H1 (cell line): ENCODE measurements around the gene MRPL42. TPM values are rescaled to one million over a fixed set of nuclear protein-coding genes. Genes with fewer than 3 reads are reported as not detected.

Experiments
- CTCF ChIA-PET: fragments of 300-600 bp; sonication (Branson Sonifier 250); formaldehyde crosslinking; loops from one replicate; lab custom pipeline; 2021; ENCODE audit not compliant: partially characterized antibody; lab: Charles Lee
- POLR2A ChIA-PET: fragments of 300-600 bp; sonication (Branson Sonifier 250); formaldehyde crosslinking; loops from one replicate; lab custom pipeline; 2021; ENCODE audit warnings: inconsistent platforms; ENCODE audit not compliant: partially characterized antibody; lab: Charles Lee
- DNase-seq, 2 experiments: peaks; one replicate each; pipeline versions ENCODE4 v3.0.0 to v3.0.0-alpha.2; 2010 to 2022; ENCODE audit warnings: low spot score in 2 of 2, low read depth in 1 of 2, mixed read lengths in 1 of 2
- FAIRE-seq: peaks from 2 replicates; lab custom pipeline; 2011; peaks lifted over from hg19 to GRCh38; lab: Jason Lieb, UNC
- H2AFZ ChIP-seq: 2 replicates; pipeline ENCODE4 v1.8.1; 2012; ENCODE audit warnings: low read length, inconsistent platforms
- H2AK5ac ChIP-seq: 2 replicates; pipeline ENCODE4 v1.6.1; 2013; ENCODE audit warnings: low read depth, low read length
- H2BK120ac ChIP-seq: replicated peaks from 2 replicates; pipeline ENCODE3; 2013; ENCODE audit warnings: low read depth, low read length, inconsistent platforms
- H2BK12ac ChIP-seq: 2 replicates; pipeline ENCODE4 v1.6.1; 2013; ENCODE audit warnings: low read depth, low read length
- H2BK15ac ChIP-seq: 2 replicates; pipeline ENCODE4 v1.6.1; 2013; ENCODE audit warnings: low read length
- H2BK20ac ChIP-seq: 2 replicates; pipeline ENCODE4 v1.6.1; 2013; ENCODE audit warnings: low read length
- H2BK5ac ChIP-seq: 2 replicates; pipeline ENCODE4 v1.6.1; 2013; ENCODE audit warnings: low read depth, low read length
- H3K14ac ChIP-seq: 2 replicates; pipeline ENCODE4 v1.6.1; 2013; ENCODE audit warnings: inconsistent platforms; ENCODE audit not compliant: insufficient read length
- H3K18ac ChIP-seq: 2 replicates; pipeline ENCODE4 v1.6.1; 2013; ENCODE audit warnings: low read length; ENCODE audit errors: extremely low read depth
- H3K23ac ChIP-seq: 2 replicates; pipeline ENCODE4 v1.6.1; 2013; ENCODE audit warnings: inconsistent platforms; ENCODE audit not compliant: insufficient read length
- H3K23me2 ChIP-seq: 2 replicates; pipeline ENCODE4 v1.6.1; 2013; ENCODE audit warnings: low read depth, low read length
- H3K27ac ChIP-seq: 2 replicates; pipeline ENCODE4 v1.6.1; 2011; ENCODE audit warnings: low read depth, low read length, inconsistent platforms
- H3K27me3 ChIP-seq, 4 experiments: replicated peaks in 1 of 4; 1 replicate in 1 of 4; 2 replicates in 3 of 4; pipeline versions ENCODE4 v1.6.1 to v1.8.1; 2011 to 2013; ENCODE audit warnings: low read length in 3 of 4, mild to moderate bottlenecking in 3 of 4, inconsistent platforms in 2 of 4, mixed read lengths in 2 of 4, moderate library complexity in 1 of 4; ENCODE audit not compliant: control insufficient read depth in 3 of 4, insufficient read depth in 3 of 4; ENCODE audit errors: extremely low read depth in 1 of 4
- H3K36me3 ChIP-seq, 4 experiments: 2 replicates each; pipeline versions ENCODE4 v1.6.1 to v1.8.1; 2011 to 2013; ENCODE audit warnings: mild to moderate bottlenecking in 4 of 4, low read length in 3 of 4, moderate library complexity in 2 of 4, control low read depth in 1 of 4, inconsistent platforms in 1 of 4; ENCODE audit not compliant: insufficient read depth in 4 of 4, control insufficient read depth in 2 of 4
- H3K4ac ChIP-seq: replicated peaks from 2 replicates; pipeline ENCODE3; 2013; ENCODE audit warnings: low read length, low read depth, mixed read lengths, inconsistent platforms; ENCODE audit not compliant: insufficient read length
- H3K4me1 ChIP-seq, 4 experiments: replicated peaks in 1 of 4; 1 replicate in 1 of 4; 2 replicates in 3 of 4; pipeline versions ENCODE4 v1.6.1 to v1.8.1; 2011 to 2013; ENCODE audit warnings: low read length in 3 of 4, inconsistent platforms in 2 of 4, mixed read lengths in 1 of 4; ENCODE audit not compliant: insufficient read depth in 4 of 4, control insufficient read depth in 3 of 4
- H3K4me2 ChIP-seq, 2 experiments: 2 replicates each; pipeline versions ENCODE4 v1.6.1 to v1.8.1; 2011 to 2013; ENCODE audit warnings: low read depth in 2 of 2, low read length in 2 of 2, control low read depth in 1 of 2, inconsistent platforms in 1 of 2, mild to moderate bottlenecking in 1 of 2; ENCODE audit not compliant: insufficient read depth in 1 of 2
- H3K4me3 ChIP-seq, 4 experiments: fragments of 200-600, 300-600 bp in 1 of 4; sonication (generic), shearing (Covaris generic), sonication (Bioruptor Twin) in 1 of 4; 2 replicates each; pipeline versions ENCODE4 v1.5.1 to v1.8.1; 2011 to 2016; ENCODE audit warnings: low read length in 4 of 4, low read depth in 3 of 4, control low read depth in 2 of 4, inconsistent platforms in 2 of 4, mild to moderate bottlenecking in 2 of 4, mixed read lengths in 1 of 4, moderate library complexity in 1 of 4; ENCODE audit not compliant: insufficient read depth in 2 of 4; ENCODE audit errors: extremely low read depth in 1 of 4
- H3K56ac ChIP-seq: replicated peaks from 2 replicates; pipeline ENCODE3; 2013; ENCODE audit warnings: low read depth, mild to moderate bottlenecking, mixed read lengths, low read length, inconsistent platforms; ENCODE audit not compliant: insufficient read length
- H3K79me1 ChIP-seq: 2 replicates; pipeline ENCODE4 v1.6.1; 2013; ENCODE audit warnings: low read depth, low read length, control low read depth
- H3K79me2 ChIP-seq, 2 experiments: 2 replicates each; pipeline versions ENCODE4 v1.6.1 to v1.8.1; 2012 to 2013; ENCODE audit warnings: low read length in 2 of 2, mild to moderate bottlenecking in 2 of 2, inconsistent platforms in 1 of 2; ENCODE audit not compliant: insufficient read depth in 2 of 2, control insufficient read depth in 1 of 2
- H3K9ac ChIP-seq, 4 experiments: replicated peaks in 1 of 4; 1 replicate in 1 of 4; 2 replicates in 3 of 4; pipeline versions ENCODE4 v1.6.1 to v1.8.1; 2011 to 2013; ENCODE audit warnings: low read depth in 3 of 4, low read length in 3 of 4, control low read depth in 2 of 4, mild to moderate bottlenecking in 2 of 4, moderate library complexity in 2 of 4, inconsistent platforms in 1 of 4; ENCODE audit errors: extremely low read depth in 1 of 4
- H3K9me3 ChIP-seq, 2 experiments: 2 replicates each; pipeline versions ENCODE4 v1.6.1 to v1.8.1; 2012 to 2013; ENCODE audit warnings: mild to moderate bottlenecking in 2 of 2, moderate library complexity in 2 of 2, control low read depth in 1 of 2, inconsistent platforms in 1 of 2, low read depth in 1 of 2, low read length in 1 of 2, mixed read lengths in 1 of 2; ENCODE audit not compliant: insufficient read depth in 2 of 2
- H4K20me1 ChIP-seq, 2 experiments: replicated peaks in 1 of 2; 2 replicates each; pipeline versions ENCODE3 to v1.8.1; 2011 to 2013; ENCODE audit warnings: inconsistent platforms in 2 of 2, low read length in 2 of 2, mild to moderate bottlenecking in 1 of 2; ENCODE audit not compliant: insufficient read depth in 2 of 2, control insufficient read depth in 1 of 2
- H4K5ac ChIP-seq: 2 replicates; pipeline ENCODE4 v1.6.1; 2013; ENCODE audit warnings: low read length, low read depth, mixed read lengths, inconsistent platforms; ENCODE audit not compliant: insufficient read length
- H4K8ac ChIP-seq: 2 replicates; pipeline ENCODE4 v1.8.0; 2013; ENCODE audit warnings: mild to moderate bottlenecking, moderate library complexity, low read length, inconsistent platforms; ENCODE audit not compliant: insufficient read depth; ENCODE audit errors: extremely low read depth
- H4K91ac ChIP-seq: replicated peaks from 2 replicates; pipeline ENCODE3; 2013; ENCODE audit warnings: low read length, mixed read lengths, inconsistent platforms; ENCODE audit not compliant: insufficient read length
- BRCA1 ChIP-seq: IDR thresholded peaks from 2 replicates; pipeline ENCODE4 v1.6.1; 2012; ENCODE audit warnings: low read depth, low read length, improper control_type of control experiment
- CBX5 ChIP-seq: fragments of 300-800, 300-1000 bp; sonication (generic); IDR thresholded peaks from 2 replicates; pipeline ENCODE4 v1.7.1; 2016; ENCODE audit warnings: antibody characterized with exemption, low read length, low read depth
- EGR1 ChIP-seq: IDR thresholded peaks from 2 replicates; pipeline ENCODE4 v1.6.1; 2011; ENCODE audit warnings: low read depth, low read length, borderline replicate concordance
- EZH2 ChIP-seq: fragments of 200-600 bp; sonication (generic); IDR thresholded peaks from 2 replicates; pipeline ENCODE4 v1.7.1; 2012; ENCODE audit warnings: low read depth, mild to moderate bottlenecking, moderate library complexity, low read length, inconsistent platforms; ENCODE audit not compliant: severe bottlenecking
- HDAC6 ChIP-seq: IDR thresholded peaks from one replicate; pipeline ENCODE4 v1.7.1; 2012; ENCODE audit warnings: low read depth, mild to moderate bottlenecking, inconsistent platforms, low read length, moderate library complexity
- JUND ChIP-seq: IDR thresholded peaks from 2 replicates; pipeline ENCODE4 v1.6.1; 2011; ENCODE audit warnings: mild to moderate bottlenecking, improper control_type of control experiment, low read length
- NANOG ChIP-seq: IDR thresholded peaks from 2 replicates; pipeline ENCODE4 v1.6.1; 2011; ENCODE audit warnings: low read length, low read depth, mild to moderate bottlenecking, inconsistent platforms; ENCODE audit not compliant: insufficient read depth, poor library complexity, severe bottlenecking
- PHF8 ChIP-seq: fragments of 200-600 bp; sonication (generic); conservative IDR thresholded peaks from 2 replicates; pipeline ENCODE4 v1.7.1; 2012; ENCODE audit warnings: low read depth, mild to moderate bottlenecking, inconsistent platforms, low read length, moderate library complexity
- POLR2A ChIP-seq, 2 experiments: IDR thresholded peaks; 1 replicate in 1 of 2; 2 replicates in 1 of 2; pipeline ENCODE4 v1.6.1; 2011; ENCODE audit warnings: low read depth in 2 of 2, low read length in 2 of 2, mild to moderate bottlenecking in 2 of 2; ENCODE audit errors: control extremely low read depth in 1 of 2
- SIN3A ChIP-seq, 2 experiments: IDR thresholded peaks in 1 of 2; conservative IDR thresholded peaks in 1 of 2; 2 replicates each; pipeline ENCODE4 v1.6.1; 2011 to 2012; ENCODE audit warnings: low read length in 2 of 2, improper control_type of control experiment in 1 of 2, low read depth in 1 of 2, mild to moderate bottlenecking in 1 of 2
- SP2 ChIP-seq: IDR thresholded peaks from 2 replicates; pipeline ENCODE4 v1.6.1; 2012; ENCODE audit warnings: mild to moderate bottlenecking, low read length, inconsistent platforms
- SUZ12 ChIP-seq: fragments of 200-600 bp; sonication (generic); IDR thresholded peaks from 2 replicates; pipeline ENCODE4 v1.6.1; 2012; ENCODE audit warnings: mild to moderate bottlenecking, inconsistent platforms, low read length, moderate library complexity, mixed read lengths
- WGBS, 2 experiments: shearing (Covaris generic) in 1 of 2; methylation state at CpG; one replicate each; pipeline versions ENCODE4 v1.1.6 to v1.1.7; 2013 to 2015; ENCODE audit warnings: low lambda C conversion rate in 2 of 2, mixed read lengths in 2 of 2, inconsistent platforms in 1 of 2, low coverage in 1 of 2, missing lambda C conversion rate in 1 of 2; ENCODE audit not compliant: insufficient replicate concordance in 2 of 2, insufficient coverage in 1 of 2, insufficient read length in 1 of 2; ENCODE audit errors: extremely low coverage in 1 of 2, missing lambda C conversion rate in 1 of 2; 5-methylcytosine and 5-hydroxymethylcytosine counted together
- polyA plus RNA-seq, 7 experiments: library from polyadenylated mRNA; depleted of rRNA in 3 of 7; stranded (reverse) in 5 of 7; unstranded in 2 of 7; fragments of >200 nt in 5 of 7; fragments of 200-250 nt in 2 of 7; gene quantifications; 1 replicate in 5 of 7; 2 replicates in 1 of 7; 4 replicates in 1 of 7; pipeline versions ENCODE4 v1.2.1 to v1.2.3, GENCODE V29; 2011 to 2013; ENCODE audit warnings: missing spikeins in 2 of 7, mixed read lengths in 2 of 7
- total RNA-seq: library from RNA; stranded (reverse); fragmentation: NEBNext Ultra II Directional; extraction: Animal tissue kit (Norgen Biotek cat#: 25700); gene quantifications from 2 replicates; pipeline ENCODE4 v1.2.1, GENCODE V29; 2021
- TF ChIP-seq, protein P1 (sequence below): IDR thresholded peaks from 2 replicates; pipeline ENCODE4 v1.6.1; 2012; ENCODE audit warnings: inconsistent platforms

The MRPL42 gene
- total and polyA plus RNA-seq, 2 of the 8 experiments (the other 6 are each of a cell fraction or from before 2014, with no cell fraction given): 110 to 176 TPM

DNA sequence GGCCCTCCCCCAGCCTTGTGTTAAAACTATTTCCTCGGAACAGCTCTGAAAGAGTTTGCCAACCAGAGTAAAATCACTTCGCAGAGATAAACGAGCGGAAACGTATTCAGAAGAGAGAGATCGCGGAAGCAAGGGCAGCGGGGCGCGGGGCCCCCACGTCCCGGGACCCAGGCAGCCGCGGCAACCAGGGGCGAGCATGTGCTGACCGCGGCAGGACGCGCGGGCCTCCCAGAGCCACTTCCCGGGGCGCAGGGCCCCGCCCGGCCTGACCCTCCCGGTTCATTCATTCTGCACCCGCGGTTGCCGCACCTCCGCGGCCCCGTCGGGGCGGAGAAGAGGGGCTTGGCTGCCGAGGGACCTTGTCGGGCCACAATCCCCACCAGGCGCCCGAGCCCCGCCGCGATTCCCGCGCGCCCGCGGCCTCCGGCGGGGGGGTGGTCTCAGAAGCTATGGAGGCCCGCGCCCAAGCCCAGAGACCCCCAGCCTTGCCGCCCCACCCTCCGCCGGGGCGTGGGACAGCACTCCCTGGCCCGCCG is 26.2 kb upstream of the MRPL42 start:
- no peak for DNase-seq
- CTCF ChIA-PET: no interaction called here
- no peak for TF ChIP-seq BRCA1
- TF ChIP-seq, protein P1, sequence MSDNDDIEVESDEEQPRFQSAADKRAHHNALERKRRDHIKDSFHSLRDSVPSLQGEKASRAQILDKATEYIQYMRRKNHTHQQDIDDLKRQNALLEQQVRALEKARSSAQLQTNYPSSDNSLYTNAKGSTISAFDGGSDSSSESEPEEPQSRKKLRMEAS: 0 out of 2 replicates have a peak, but pooled peaks have one; percentile 46
- no peak for TF ChIP-seq CBX5
- no peak for TF ChIP-seq EZH2
- no peak for TF ChIP-seq POLR2A (IDR thresholded peaks at IDR 0.05; ENCODE audit: control extremely low read depth in 1 of 2, low read depth in 2 of 2, low read length in 2 of 2)
- TF ChIP-seq EGR1: no peak
- no peak for TF ChIP-seq SUZ12
- no peak for TF ChIP-seq HDAC6
- TF ChIP-seq PHF8: no peak
- TF ChIP-seq SP2: no peak
- 0 out of 4 replicates have a peak, but pooled peaks have one; percentile 8 to 14 for TF ChIP-seq SIN3A (conservative IDR thresholded peaks at IDR 0.05 in 1 of 2, IDR thresholded peaks at IDR 0.05 in 1 of 2; ENCODE audit: low read depth in 1 of 2, low read length in 2 of 2)
- TF ChIP-seq NANOG: no peak
- no peak for TF ChIP-seq JUND

More for the DNA sequence above, 26.2 kb upstream of the MRPL42 start:
- Histone ChIP-seq H4K91ac (no peak overlapping the region), H3K36me3 (no peaks in the 10 kb centered on the region), H3K4ac (peak overlapping the region; percentile 61), H3K9me3 (no peaks in the 10 kb centered on the region), H3K27me3 (no peaks in the 10 kb centered on the region), H2AK5ac (no peak overlapping the region), H3K79me1 (no peaks in the 10 kb centered on the region), H3K27ac (peak overlapping the region; percentile 95), H2BK5ac (peak overlapping the region; percentile 32; the same call in 1 of the 2 replicates), H2BK20ac (no peak overlapping the region), H4K20me1 (peaks cover 18 to 25% of the 10 kb centered on the region in 2 experiments), H3K4me1 (peaks cover 0 to 15% (median 6%) of the 10 kb centered on the region in 4 experiments; a peak in 6 of 7 replicates), H2AFZ (no peak overlapping the region), H3K9ac (peak overlapping the region; percentile 84 to 96 (median 92)), H3K23ac (no peak overlapping the region), H3K14ac (no peak overlapping the region), H3K4me3 (peak overlapping the region; percentile 83 to 96 (median 89)), H3K18ac (no peak overlapping the region), H3K79me2 (peaks cover 41 to 64% of the 10 kb centered on the region in 2 experiments), H2BK15ac (no peak overlapping the region), H2BK120ac (no peak overlapping the region), H3K23me2 (peaks cover 11% of the 10 kb centered on the region; the same call in 1 of the 2 replicates), H2BK12ac (no peak overlapping the region), H3K4me2 (peak overlapping the region; percentile 64 to 73), H3K56ac (peak overlapping the region; percentile 47), H4K5ac (peak overlapping the region; percentile 49), H4K8ac (peak overlapping the region; percentile 99)
- WGBS, 2 experiments: 0% methylated on average over 18 of the region's 55 CpGs; no CpG with 5 or more reads in 1 of the 2 experiments
- no peak for FAIRE-seq
- POLR2A ChIA-PET: interaction anchor here (0.9 to 2.4 kb wide), 7 partner anchors 15 to 678 kb away, joined by 3 to 9 read pairs (median 6); partner anchors contain the start of gene MRPL42
